OCI-LY1 (cell line): Measurements from ENCODE around the gene GSTM1.
"Not testable (repeated sequence)": the region's sequence is repeated elsewhere in the genome, so short reads cannot be mapped to it uniquely, and the experiment has no call there.

Source experiments
- H2AFZ ChIP-seq: fragments of 200-600 bp; sonication (generic), shearing (Covaris generic); 2 replicates; pipeline ENCODE4 v1.6.0; 2014; ENCODE audit warnings: antibody characterized with exemption, mild to moderate bottlenecking, low read length
- H3F3A ChIP-seq: fragments of 200-600 bp; sonication (generic), shearing (Covaris generic); 2 replicates; pipeline ENCODE4 v1.6.0; 2014; ENCODE audit warnings: mild to moderate bottlenecking, antibody characterized with exemption, low read length, moderate library complexity; ENCODE audit not compliant: insufficient read depth
- H3K27ac ChIP-seq: fragments of 200-600 bp; sonication (generic); 2 replicates; pipeline ENCODE4 v1.5.1; 2014; ENCODE audit warnings: low read length, mixed run types, mild to moderate bottlenecking, low read depth; ENCODE audit not compliant: poor library complexity, severe bottlenecking
- H3K27me3 ChIP-seq: fragments of 200-600 bp; sonication (generic); 2 replicates; pipeline ENCODE4 v1.6.0; 2014; ENCODE audit warnings: antibody characterized with exemption, mild to moderate bottlenecking, low read length, moderate library complexity; ENCODE audit not compliant: insufficient read depth
- H3K36me3 ChIP-seq: fragments of 200-600 bp; sonication (generic); 2 replicates; pipeline ENCODE4 v1.6.1; 2014; ENCODE audit warnings: mild to moderate bottlenecking, antibody characterized with exemption, low read length, moderate library complexity, mixed read lengths; ENCODE audit not compliant: insufficient read depth
- H3K4me1 ChIP-seq: fragments of 200-600 bp; sonication (generic); 2 replicates; pipeline ENCODE4 v1.5.1; 2014; ENCODE audit warnings: mild to moderate bottlenecking, low read length, moderate library complexity; ENCODE audit not compliant: insufficient read depth, severe bottlenecking
- H3K4me2 ChIP-seq: fragments of 200-600 bp; sonication (generic), shearing (Covaris generic); 2 replicates; pipeline ENCODE4 v1.6.1; 2014; ENCODE audit warnings: low read length
- H3K4me3 ChIP-seq: fragments of 200-600 bp; sonication (generic); 2 replicates; pipeline ENCODE4 v1.5.1; 2014; ENCODE audit warnings: low read length, low read depth, mild to moderate bottlenecking, mixed read lengths; ENCODE audit not compliant: poor library complexity, severe bottlenecking
- H3K79me2 ChIP-seq: fragments of 200-600 bp; shearing (Covaris generic); 2 replicates; pipeline ENCODE4 v1.6.1; 2016; ENCODE audit warnings: mixed run types, low read length, mixed read lengths; ENCODE audit not compliant: insufficient read depth
- H3K9ac ChIP-seq: fragments of 200-600 bp; sonication (generic), shearing (Covaris generic); 2 replicates; pipeline ENCODE4 v1.6.1; 2014; ENCODE audit warnings: mild to moderate bottlenecking, low read length, mixed read lengths
- H3K9me2 ChIP-seq: fragments of 200-600 bp; sonication (generic), shearing (Covaris generic); 2 replicates; pipeline ENCODE4 v1.6.1; 2014; ENCODE audit warnings: low read depth, mild to moderate bottlenecking, low read length, mixed read lengths
- H3K9me3 ChIP-seq: fragments of 200-600 bp; shearing (Covaris generic); 2 replicates; pipeline ENCODE4 v1.6.1; 2014; ENCODE audit warnings: low read length, mixed read lengths
- H4K20me1 ChIP-seq: fragments of 200-600 bp; sonication (generic), shearing (Covaris generic); 2 replicates; pipeline ENCODE4 v1.6.0; 2016; ENCODE audit warnings: mild to moderate bottlenecking, low read length; ENCODE audit not compliant: insufficient read depth
- CTCF ChIP-seq: fragments of 200-600 bp; sonication (generic), shearing (Covaris generic); IDR thresholded peaks from 2 replicates; pipeline ENCODE4 v1.5.1; 2017; ENCODE audit warnings: mild to moderate bottlenecking, antibody characterized with exemption, low read length, moderate library complexity, mixed read lengths
- EZH2 ChIP-seq: fragments of 200-600 bp; sonication (generic), shearing (Covaris generic); IDR thresholded peaks from 2 replicates; pipeline ENCODE4 v1.8.0; 2017; ENCODE audit warnings: borderline replicate concordance, mixed run types, mild to moderate bottlenecking, antibody characterized with exemption, low read length, moderate library complexity, mixed read lengths

GSTM1 gene

DNA sequence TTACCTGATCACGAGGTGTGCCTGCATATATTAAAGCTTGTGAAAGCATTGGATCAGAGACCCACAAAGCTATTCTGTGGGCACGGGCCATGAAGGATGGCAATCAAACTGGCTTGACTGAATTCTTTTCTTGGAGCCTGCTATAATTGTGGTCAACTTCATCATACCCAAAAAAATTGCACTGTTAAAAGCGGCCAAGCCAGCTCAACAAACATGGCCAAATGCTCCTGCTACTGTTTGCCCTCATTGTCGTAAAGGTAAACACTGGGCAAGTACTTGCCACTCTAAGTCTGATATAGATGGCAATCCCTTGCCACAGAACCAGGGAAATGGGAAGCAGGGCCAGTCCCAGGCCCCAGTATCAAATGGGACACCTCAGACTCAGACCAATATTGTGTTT lies 17.8 kb downstream of the GSTM1 start:
- H3K27me3 ChIP-seq: 0 out of 2 replicates have a peak, but pooled peaks cover 5% of the 10 kb centered on the region
- no peaks in the 10 kb centered on the region for H3K9me3 ChIP-seq
- no peak for TF ChIP-seq EZH2
- TF ChIP-seq CTCF: no peak
- no peak overlapping the region for H3K9ac ChIP-seq
- H3K4me1 ChIP-seq: no peaks in the 10 kb centered on the region
- no peak overlapping the region for H3K4me3 ChIP-seq
- no peak overlapping the region for H3K4me2 ChIP-seq
- no peak overlapping the region for H3K27ac ChIP-seq
- no peaks in the 10 kb centered on the region; the same call in 1 of the 2 replicates for H3K36me3 ChIP-seq
- H3F3A ChIP-seq: no peaks in the 10 kb centered on the region
- no peak overlapping the region for H2AFZ ChIP-seq
- H3K9me2 ChIP-seq: no peaks in the 10 kb centered on the region
- H4K20me1 ChIP-seq: no peaks in the 10 kb centered on the region
- no peaks in the 10 kb centered on the region for H3K79me2 ChIP-seq

- not testable (repeated sequence) for H3K27me3 ChIP-seq, H4K20me1 ChIP-seq, H3K4me3 ChIP-seq, H3K27ac ChIP-seq, H3K79me2 ChIP-seq, H3F3A ChIP-seq, H3K4me2 ChIP-seq, H3K9ac ChIP-seq, H3K9me2 ChIP-seq, H3K4me1 ChIP-seq, H2AFZ ChIP-seq, H3K36me3 ChIP-seq, H3K9me3 ChIP-seq
Observed at GRCh38 chr1:109708949-109709348, 21.3 kb downstream of the GSTM1 start.

DNA sequence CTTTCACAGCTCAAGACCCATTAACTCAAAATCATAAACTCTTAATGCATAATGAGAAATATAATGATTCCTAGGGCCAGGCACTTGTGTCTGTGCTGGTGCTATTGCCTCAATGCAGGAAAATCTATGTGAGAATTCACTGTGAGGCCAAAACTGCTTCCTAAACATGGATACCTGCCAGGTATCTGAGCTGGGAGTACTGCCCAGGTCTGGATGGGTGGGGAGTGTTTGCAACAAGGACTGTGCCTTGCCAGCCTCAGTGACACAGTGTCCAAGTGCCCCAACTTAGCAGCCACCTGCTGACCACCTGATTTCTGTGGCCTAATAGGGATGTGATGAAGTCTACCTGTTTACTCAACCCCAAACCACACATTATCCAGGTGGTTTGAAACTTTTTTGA lies 22.2 kb downstream of the GSTM1 start:
- not testable (repeated sequence) for H3K4me1 ChIP-seq, H3K27ac ChIP-seq, H3F3A ChIP-seq, H3K9ac ChIP-seq, H3K79me2 ChIP-seq, H3K9me3 ChIP-seq, H3K27me3 ChIP-seq, H3K9me2 ChIP-seq, H4K20me1 ChIP-seq, H3K4me3 ChIP-seq, H2AFZ ChIP-seq, H3K36me3 ChIP-seq, H3K4me2 ChIP-seq

- H3K4me3 ChIP-seq, H3K9me3 ChIP-seq, H3F3A ChIP-seq, H2AFZ ChIP-seq, H3K79me2 ChIP-seq, H3K9me2 ChIP-seq, H3K27ac ChIP-seq, H4K20me1 ChIP-seq, H3K27me3 ChIP-seq, H3K4me2 ChIP-seq, H3K9ac ChIP-seq, H3K4me1 ChIP-seq, H3K36me3 ChIP-seq: not testable (repeated sequence)
Observed at GRCh38 chr1:109711593-109712320, 24.1 kb downstream of the GSTM1 start, which contains the start of gene GSTM5. Gene GSTM5 (plus strand): TSS chr1:109712251. CDS start chr1:109712313, 62 bp downstream.
